Measurements from ENCODE around the gene CRYM. TPM values are rescaled to one million over a fixed set of nuclear protein-coding genes. Genes with fewer than 3 reads are reported as not detected.

The CRYM gene
- total RNA-seq, 2 donors from 2014 or later: 14.2 to 21.0 TPM

DNA sequence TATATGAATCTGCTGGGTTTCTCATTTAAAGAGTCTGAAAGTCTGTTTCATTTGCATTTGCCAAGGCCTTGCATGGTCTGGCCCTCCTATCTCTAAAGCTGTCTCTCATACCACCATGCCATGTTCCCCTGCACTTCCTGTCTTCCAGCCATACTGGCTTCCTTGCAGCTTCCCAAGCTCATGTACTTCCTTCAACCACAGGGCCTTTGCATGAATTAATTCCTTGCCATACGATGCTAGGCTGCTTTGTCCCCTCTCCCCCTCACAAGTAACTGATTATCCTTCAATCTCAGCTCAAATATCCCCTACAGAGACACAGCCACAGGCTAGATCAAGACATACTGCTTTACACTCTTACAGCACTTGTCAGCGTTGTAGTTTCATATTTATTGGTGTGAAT lies 5.8 kb downstream of the CRYM start:
- no peak overlapping the region for H3K27ac Mint-ChIP-seq
- no peaks in the 10 kb centered on the region for H3K9me3 Mint-ChIP-seq
- no peak for TF ChIP-seq CTCF (conservative IDR thresholded peaks at IDR 0.05)
- no peak overlapping the region for H3K27ac ChIP-seq (ENCODE audit: low read depth, low read length)
- H3K4me3 Mint-ChIP-seq: no peak overlapping the region
- peaks cover 28% of the 10 kb centered on the region for H3K27me3 Mint-ChIP-seq (ENCODE audit: insufficient read depth)
- no peak for DNase-seq
- no peaks in the 10 kb centered on the region for H3K36me3 ChIP-seq (ENCODE audit: control insufficient read depth, insufficient read depth, low read length)
- WGBS, 2 experiments (ENCODE audit: insufficient coverage in 1 of 2, insufficient read length in 1 of 2): 0% methylated on average over 1 of the region's 2 CpGs
- H3K9me3 ChIP-seq (ENCODE audit: control insufficient read depth, low read length): no peaks in the 10 kb centered on the region
- H3K4me3 ChIP-seq (ENCODE audit: low read length): no peak overlapping the region
- H3K27me3 ChIP-seq (ENCODE audit: control insufficient read depth, insufficient read depth, low read length, poor library complexity, severe bottlenecking): peaks cover 14% of the 10 kb centered on the region
- no peaks in the 10 kb centered on the region for H3K36me3 Mint-ChIP-seq (ENCODE audit: low read depth)
- no peak overlapping the region for H3K9ac ChIP-seq (ENCODE audit: extremely low read depth, low read length, poor library complexity, severe bottlenecking)
- H3K4me1 Mint-ChIP-seq: peaks cover 17% of the 10 kb centered on the region
- H3K4me1 ChIP-seq (ENCODE audit: control insufficient read depth, insufficient read depth, low read length): peaks cover 6% of the 10 kb centered on the region

DNA sequence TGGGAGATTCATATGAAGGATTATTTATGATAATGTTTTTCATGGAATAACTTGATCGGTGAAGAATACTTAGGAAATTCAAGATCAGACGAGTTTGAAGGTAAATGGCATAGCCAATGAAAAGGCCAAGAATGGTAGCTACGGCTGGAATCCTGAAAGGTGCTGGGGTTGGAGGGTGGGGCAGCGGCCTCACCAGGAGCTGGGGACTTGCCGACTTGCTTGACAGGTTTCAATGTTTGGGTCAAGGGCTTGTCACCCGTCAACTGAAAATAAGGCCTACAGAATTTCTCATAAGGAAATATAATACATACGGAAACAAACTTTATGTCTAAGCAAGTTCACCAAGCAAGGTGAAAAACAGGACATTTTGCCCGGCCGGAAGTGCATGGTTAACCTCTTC lies 9.9 kb downstream of the CRYM start:
- DNase-seq: no peak
- H3K4me1 ChIP-seq (ENCODE audit: control insufficient read depth, insufficient read depth, low read length): peaks cover 5% of the 10 kb centered on the region
- no peak overlapping the region for H3K4me3 Mint-ChIP-seq
- H3K9me3 ChIP-seq (ENCODE audit: control insufficient read depth, low read length): no peaks in the 10 kb centered on the region
- no peaks in the 10 kb centered on the region for H3K9me3 Mint-ChIP-seq
- peaks cover 1% of the 10 kb centered on the region for H3K36me3 Mint-ChIP-seq (ENCODE audit: low read depth)
- no peak overlapping the region for H3K9ac ChIP-seq (ENCODE audit: extremely low read depth, low read length, poor library complexity, severe bottlenecking)
- no peaks in the 10 kb centered on the region for H3K36me3 ChIP-seq (ENCODE audit: control insufficient read depth, insufficient read depth, low read length)
- no peak for TF ChIP-seq CTCF (conservative IDR thresholded peaks at IDR 0.05)
- H3K27ac ChIP-seq (ENCODE audit: low read depth, low read length): no peak overlapping the region
- H3K4me3 ChIP-seq (ENCODE audit: low read length): no peak overlapping the region
- H3K27me3 ChIP-seq (ENCODE audit: control insufficient read depth, insufficient read depth, low read length, poor library complexity, severe bottlenecking): no peaks in the 10 kb centered on the region
- peaks cover 25% of the 10 kb centered on the region for H3K4me1 Mint-ChIP-seq
- WGBS, 2 experiments (ENCODE audit: insufficient coverage in 1 of 2, insufficient read length in 1 of 2): 91 to 92% methylated on average over 5 to 9 of the region's 9 CpGs
- H3K27me3 Mint-ChIP-seq (ENCODE audit: insufficient read depth): peaks cover 5% of the 10 kb centered on the region
- no peak overlapping the region for H3K27ac Mint-ChIP-seq

GRCh38 chr16:21267298-21267697 lies 10.8 kb downstream of the CRYM start:
- H3K27ac ChIP-seq (ENCODE audit: low read depth, low read length): no peak overlapping the region
- H3K9me3 Mint-ChIP-seq: no peaks in the 10 kb centered on the region
- no peaks in the 10 kb centered on the region for H3K9me3 ChIP-seq (ENCODE audit: control insufficient read depth, low read length)
- H3K27me3 ChIP-seq (ENCODE audit: control insufficient read depth, insufficient read depth, low read length, poor library complexity, severe bottlenecking): no peaks in the 10 kb centered on the region
- peaks cover 5% of the 10 kb centered on the region for H3K4me1 ChIP-seq (ENCODE audit: control insufficient read depth, insufficient read depth, low read length)
- DNase-seq: no peak
- no peak overlapping the region for H3K9ac ChIP-seq (ENCODE audit: extremely low read depth, low read length, poor library complexity, severe bottlenecking)
- H3K36me3 Mint-ChIP-seq (ENCODE audit: low read depth): peaks cover 1% of the 10 kb centered on the region
- no peaks in the 10 kb centered on the region for H3K36me3 ChIP-seq (ENCODE audit: control insufficient read depth, insufficient read depth, low read length)
- WGBS, 2 experiments (ENCODE audit: insufficient coverage in 1 of 2, insufficient read length in 1 of 2): 91 to 94% methylated on average over 4 of the region's 4 CpGs
- H3K27ac Mint-ChIP-seq: no peak overlapping the region
- no peak overlapping the region for H3K4me3 ChIP-seq (ENCODE audit: low read length)
- peaks cover 5% of the 10 kb centered on the region for H3K27me3 Mint-ChIP-seq (ENCODE audit: insufficient read depth)
- no peak for TF ChIP-seq CTCF (conservative IDR thresholded peaks at IDR 0.05)
- H3K4me1 Mint-ChIP-seq: peaks cover 24% of the 10 kb centered on the region
- no peak overlapping the region for H3K4me3 Mint-ChIP-seq
